KOPT-K1 (cell line): ENCODE results near the gene CTTN.

Experiments
- H3K27ac ChIP-seq: fragments of 200-600 bp; sonication (generic); 2 replicates; pipeline ENCODE4 v1.5.1; 2016; ENCODE audit warnings: antibody characterized with exemption, mild to moderate bottlenecking, low read depth, low read length; ENCODE audit not compliant: poor library complexity, severe bottlenecking
- H3K36me3 ChIP-seq: fragments of 200-600 bp; sonication (generic); 2 replicates; pipeline ENCODE4 v1.5.1; 2017; ENCODE audit warnings: antibody characterized with exemption, mild to moderate bottlenecking, low read length, moderate library complexity; ENCODE audit not compliant: insufficient read depth
- H3K9me3 ChIP-seq: fragments of 200-600 bp; sonication (generic); 2 replicates; pipeline ENCODE4 v1.5.1; 2017; ENCODE audit warnings: antibody characterized with exemption, low read length, mild to moderate bottlenecking; ENCODE audit not compliant: insufficient read depth, poor library complexity, severe bottlenecking

The CTTN gene

GRCh38 chr11:70423523-70424505, 25.5 kb downstream of the CTTN start:
- H3K36me3 ChIP-seq = no peaks in the 10 kb centered on the region
- no peaks in the 10 kb centered on the region for H3K9me3 ChIP-seq
- no peak overlapping the region for H3K27ac ChIP-seq

DNA sequence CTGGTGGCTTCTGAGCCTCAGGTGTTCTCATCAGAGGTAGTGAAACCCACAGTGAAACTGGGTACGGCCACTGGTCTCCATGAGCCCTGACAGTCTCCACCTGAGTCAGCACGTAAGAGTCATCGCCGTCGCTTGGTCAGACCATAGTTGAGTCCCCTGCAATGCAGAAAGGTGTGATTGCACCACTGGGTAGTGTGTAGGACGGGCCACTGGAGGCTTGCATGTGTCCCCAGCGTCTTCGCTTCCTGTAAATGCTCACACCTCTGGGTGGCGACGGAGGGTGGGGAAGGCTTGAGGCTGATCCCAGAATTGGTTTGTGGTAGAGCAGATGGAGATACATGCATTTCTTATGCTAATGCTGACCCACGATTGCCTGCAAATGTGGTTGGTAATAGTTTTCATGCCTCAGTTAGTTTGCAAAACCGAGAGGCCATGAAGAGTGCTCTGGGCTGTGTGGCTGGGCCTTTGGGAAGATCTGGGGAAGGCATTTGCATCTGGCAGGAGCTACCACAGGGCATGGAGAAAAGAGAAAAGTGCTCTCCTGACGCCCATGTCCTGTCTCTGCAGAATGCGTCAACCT, 26.5 kb downstream of the CTTN start:
- Histone ChIP-seq H3K36me3 (no peaks in the 10 kb centered on the region), H3K27ac (no peak overlapping the region), H3K9me3 (no peaks in the 10 kb centered on the region)

GRCh38 chr11:70427436-70427835, 29.1 kb downstream of the CTTN start:
- Histone ChIP-seq H3K9me3 (no peaks in the 10 kb centered on the region), H3K27ac (no peak overlapping the region), H3K36me3 (no peaks in the 10 kb centered on the region)

GRCh38 chr11:70428701-70429427, 30.5 kb downstream of the CTTN start:
- no peaks in the 10 kb centered on the region for H3K36me3 ChIP-seq
- H3K27ac ChIP-seq = no peak overlapping the region
- H3K9me3 ChIP-seq = no peaks in the 10 kb centered on the region

DNA sequence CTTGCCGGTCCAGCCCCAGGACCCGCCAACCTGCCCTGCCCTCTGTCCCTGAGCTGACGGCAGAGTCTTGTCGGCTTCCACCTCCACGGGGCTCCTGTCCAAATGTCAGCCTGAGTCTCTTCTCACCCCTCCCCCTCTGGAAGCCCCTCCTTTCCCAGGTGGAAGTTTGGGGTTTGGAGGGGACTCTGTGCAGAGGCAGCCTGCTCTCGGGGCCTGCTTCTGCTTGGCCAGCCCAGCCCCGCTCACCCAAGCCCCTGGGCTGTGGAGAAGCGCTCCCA, 31.0 kb downstream of the CTTN start:
- Histone ChIP-seq H3K27ac (no peak overlapping the region), H3K9me3 (no peaks in the 10 kb centered on the region), H3K36me3 (no peaks in the 10 kb centered on the region)

GRCh38 chr11:70429724-70430521, 31.6 kb downstream of the CTTN start:
- no peak overlapping the region for H3K27ac ChIP-seq
- H3K9me3 ChIP-seq = no peaks in the 10 kb centered on the region
- no peaks in the 10 kb centered on the region for H3K36me3 ChIP-seq

DNA sequence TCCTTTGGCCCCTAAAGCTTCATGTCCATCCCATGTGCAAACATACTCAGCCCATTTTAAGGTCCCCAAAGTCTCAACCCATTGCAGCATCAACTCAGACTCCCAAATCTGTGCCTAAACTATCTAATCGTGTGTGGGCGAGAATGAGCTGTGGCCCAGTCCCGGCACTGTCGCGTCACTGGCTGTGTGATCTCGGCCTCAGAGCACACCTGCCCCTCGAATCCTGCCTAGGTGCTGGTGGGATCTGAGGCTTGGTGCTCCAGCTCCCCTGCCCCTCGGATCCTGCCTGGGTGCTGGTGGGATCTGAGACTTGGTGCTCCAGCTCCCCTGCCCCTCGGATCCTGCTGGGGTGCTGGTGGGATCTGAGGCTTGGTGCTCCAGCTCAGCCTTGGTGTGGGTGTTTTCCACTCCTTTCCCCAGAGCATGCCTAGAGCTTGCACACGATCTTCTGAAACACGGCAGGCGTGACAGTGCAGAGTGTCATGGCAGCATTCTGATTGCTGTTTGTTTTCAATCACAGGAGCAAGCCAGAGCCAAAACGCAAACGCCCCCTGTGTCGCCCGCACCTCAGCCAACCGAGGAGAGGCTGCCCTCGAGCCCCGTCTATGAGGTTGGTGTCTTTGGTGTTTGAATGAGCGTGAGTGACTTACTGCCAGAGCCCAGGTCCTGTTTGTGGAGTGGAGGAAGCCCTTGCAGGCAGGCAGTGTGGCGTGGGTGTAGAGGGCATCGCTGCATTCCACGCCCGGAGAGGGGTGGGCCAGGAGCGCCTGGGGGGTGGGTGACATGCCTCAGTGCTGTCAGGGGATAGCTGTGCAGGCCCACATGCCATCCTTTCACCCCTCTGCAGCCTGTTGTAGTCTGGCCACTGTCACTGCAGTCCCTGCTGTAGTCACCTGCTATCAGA, 32.6 kb downstream of the CTTN start:
- no peaks in the 10 kb centered on the region for H3K36me3 ChIP-seq
- no peak overlapping the region for H3K27ac ChIP-seq
- H3K9me3 ChIP-seq = no peaks in the 10 kb centered on the region

GRCh38 chr11:70431611-70432010, 33.3 kb downstream of the CTTN start:
- Histone ChIP-seq H3K27ac (no peak overlapping the region), H3K36me3 (no peaks in the 10 kb centered on the region), H3K9me3 (no peaks in the 10 kb centered on the region)

DNA sequence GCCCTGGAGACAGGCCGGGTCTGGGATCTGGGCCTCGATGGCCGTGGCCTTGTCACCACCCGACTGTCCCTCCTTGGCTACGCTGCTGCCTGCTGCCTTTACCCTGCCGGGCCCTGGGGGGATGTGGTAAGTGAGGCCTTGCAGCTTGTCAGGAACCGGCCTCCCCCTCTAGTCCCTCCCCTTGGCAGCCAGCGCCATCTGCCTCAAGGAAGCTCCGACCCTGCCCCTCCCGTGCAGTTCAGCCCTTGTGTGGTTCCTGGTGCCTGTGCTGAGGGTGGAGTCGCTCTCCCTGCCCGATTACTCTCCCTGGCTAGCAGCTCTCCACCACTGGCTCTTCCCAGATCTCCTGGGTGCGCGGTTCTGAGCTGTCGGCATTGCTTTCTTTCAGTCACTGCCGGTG, 33.7 kb downstream of the CTTN start:
- H3K36me3 ChIP-seq = no peaks in the 10 kb centered on the region
- no peak overlapping the region for H3K27ac ChIP-seq
- H3K9me3 ChIP-seq = no peaks in the 10 kb centered on the region

DNA sequence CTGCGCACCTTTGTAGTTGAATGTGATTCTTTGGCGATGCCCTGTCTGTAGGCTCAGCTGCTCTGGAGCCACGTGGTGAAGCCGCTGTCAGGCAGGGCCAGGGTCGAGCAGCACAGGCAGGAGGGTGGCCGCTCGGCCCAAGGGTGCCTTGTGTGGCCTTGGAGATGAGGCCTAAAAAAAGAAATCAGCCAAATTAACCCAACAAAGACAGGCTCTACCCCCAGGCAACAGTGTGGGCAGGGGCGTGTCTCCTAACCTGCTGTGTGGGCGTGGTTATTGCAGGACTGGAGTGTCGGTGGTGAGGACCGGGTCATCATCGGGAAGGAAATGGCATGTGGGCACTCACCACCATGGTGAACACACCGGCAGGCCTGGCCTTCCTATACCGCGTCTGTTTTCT, 34.3 kb downstream of the CTTN start:
- Histone ChIP-seq H3K9me3 (no peaks in the 10 kb centered on the region), H3K36me3 (no peaks in the 10 kb centered on the region), H3K27ac (no peak overlapping the region)

- no peak overlapping the region for H3K27ac ChIP-seq
- no peaks in the 10 kb centered on the region for H3K36me3 ChIP-seq
- no peaks in the 10 kb centered on the region for H3K9me3 ChIP-seq
Observed at GRCh38 chr11:70433038-70433437, 34.7 kb downstream of the CTTN start.

- Histone ChIP-seq H3K36me3 (no peaks in the 10 kb centered on the region), H3K27ac (no peak overlapping the region)
Observed at GRCh38 chr11:70433526-70433925, 35.2 kb downstream of the CTTN start.

GRCh38 chr11:70433966-70434812, 35.9 kb downstream of the CTTN start:
- H3K9me3 ChIP-seq = no peaks in the 10 kb centered on the region
- no peaks in the 10 kb centered on the region for H3K36me3 ChIP-seq
- no peak overlapping the region for H3K27ac ChIP-seq

More at GRCh38 chr11:70433526-70433925, 35.2 kb downstream of the CTTN start:
- H3K9me3 ChIP-seq = no peaks in the 10 kb centered on the region
